NCI-H524 (cell line): ENCODE measurements around the gene HCRTR1.
A peak's percentile ranks its signal among the peaks of the same experiment; 100 is the strongest.

Experiments used
- DNase-seq, 2 experiments: peaks; one replicate each; lab custom pipeline; 2025; lab: John Stamatoyannopoulos, UW

The HCRTR1 gene

DNA sequence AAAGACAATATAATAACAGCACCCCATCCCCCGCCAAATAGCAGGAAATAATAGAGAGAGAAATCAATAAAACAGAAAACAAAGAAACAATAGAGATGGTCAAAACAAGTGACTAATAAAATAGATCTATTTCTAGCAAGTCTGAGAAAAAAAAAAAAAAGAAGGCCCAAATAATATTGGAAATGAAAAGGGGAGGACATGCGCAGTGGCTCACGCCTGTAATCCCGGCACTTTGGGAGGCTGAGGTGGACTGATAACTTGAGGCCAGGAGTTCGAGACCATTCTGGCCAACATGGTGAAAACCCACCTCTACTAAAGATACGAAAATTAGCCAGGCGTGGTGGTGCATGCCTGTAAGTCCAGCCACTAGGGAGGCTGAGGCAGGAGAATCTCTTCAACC lies 18.5 kb upstream of the HCRTR1 start:
- DNase-seq, result no peak

- no peak for DNase-seq
Observed at GRCh38 chr1:31600641-31601040, 16.8 kb upstream of the HCRTR1 start.

GRCh38 chr1:31602081-31602480 lies 15.4 kb upstream of the HCRTR1 start:
- DNase-seq, result no peak

- no peak for DNase-seq
Observed at GRCh38 chr1:31605908-31606427, 11.5 kb upstream of the HCRTR1 start.

GRCh38 chr1:31607360-31607759 lies 10.1 kb upstream of the HCRTR1 start:
- no peak for DNase-seq

GRCh38 chr1:31609514-31610118 lies 7.9 kb upstream of the HCRTR1 start:
- DNase-seq, result no peak

- DNase-seq, result no peak
Observed at GRCh38 chr1:31614414-31615005, 3.0 kb upstream of the HCRTR1 start.

- no peak for DNase-seq
Observed at GRCh38 chr1:31615414-31615813, 2.1 kb upstream of the HCRTR1 start.

GRCh38 chr1:31615939-31616338 lies 1.6 kb upstream of the HCRTR1 start:
- no peak for DNase-seq

GRCh38 chr1:31617916-31618746 lies 642 bp downstream of the HCRTR1 start:
- peak; percentile 32 to 53 for DNase-seq

- no peak for DNase-seq
Observed at GRCh38 chr1:31618916-31619846, 1.7 kb downstream of the HCRTR1 start.

GRCh38 chr1:31620631-31621497 lies 3.4 kb downstream of the HCRTR1 start:
- no peak for DNase-seq

DNA sequence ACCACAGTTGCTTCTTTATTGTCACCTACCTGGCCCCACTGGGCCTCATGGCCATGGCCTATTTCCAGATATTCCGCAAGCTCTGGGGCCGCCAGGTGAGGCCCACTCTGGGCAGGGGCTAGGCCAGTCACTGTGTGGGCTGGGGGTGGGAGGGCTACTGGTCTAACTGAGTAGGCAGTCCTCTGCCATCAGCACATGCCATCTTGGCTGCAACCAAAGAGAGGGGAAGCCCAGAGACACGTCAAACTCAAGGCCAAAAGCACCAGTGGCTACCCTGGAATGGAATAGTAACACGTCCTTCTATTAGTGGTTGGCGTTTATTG lies 4.0 kb downstream of the HCRTR1 start:
- no peak for DNase-seq

DNA sequence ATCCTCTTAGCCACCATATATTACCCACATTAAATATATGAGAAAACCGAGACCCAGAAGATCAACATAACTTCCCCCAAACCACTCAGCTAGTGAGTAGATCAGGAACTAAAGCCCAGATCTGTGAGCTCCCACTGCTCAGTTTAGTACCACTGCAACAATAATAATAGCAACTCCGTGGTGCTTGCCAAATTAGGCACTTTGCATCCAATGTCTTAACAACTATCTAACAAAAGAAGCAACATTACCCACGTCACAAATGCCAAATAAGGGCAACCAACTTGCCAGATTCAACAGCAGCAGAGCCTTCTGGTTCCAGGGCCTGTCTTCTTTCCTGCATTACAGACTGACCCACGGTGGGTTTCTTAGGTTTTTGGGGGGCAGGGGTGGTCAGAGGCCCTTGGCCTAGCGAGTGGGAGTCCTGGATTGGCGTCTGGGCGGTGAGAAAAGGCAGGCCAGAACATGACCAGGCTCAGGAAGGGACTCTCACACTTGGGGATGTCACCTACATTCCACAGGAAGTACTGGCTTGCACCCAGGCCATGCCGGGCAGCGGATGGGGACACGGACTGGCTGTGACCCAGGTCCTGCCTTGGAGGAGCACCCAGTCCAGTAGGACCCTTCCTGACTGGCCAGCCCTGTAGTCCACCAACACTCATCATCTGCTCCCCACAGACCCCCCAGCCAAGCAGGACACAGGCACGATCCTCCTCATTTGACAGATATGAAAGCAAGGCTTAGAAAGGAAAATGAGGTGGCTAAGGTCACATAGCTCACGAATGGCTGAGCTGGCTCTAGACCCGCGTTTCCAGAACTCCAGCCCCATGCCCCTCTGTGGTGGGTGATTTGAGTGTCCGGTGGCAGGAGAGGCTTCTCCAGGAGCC lies 4.6 kb downstream of the HCRTR1 start:
- DNase-seq, result no peak

DNA sequence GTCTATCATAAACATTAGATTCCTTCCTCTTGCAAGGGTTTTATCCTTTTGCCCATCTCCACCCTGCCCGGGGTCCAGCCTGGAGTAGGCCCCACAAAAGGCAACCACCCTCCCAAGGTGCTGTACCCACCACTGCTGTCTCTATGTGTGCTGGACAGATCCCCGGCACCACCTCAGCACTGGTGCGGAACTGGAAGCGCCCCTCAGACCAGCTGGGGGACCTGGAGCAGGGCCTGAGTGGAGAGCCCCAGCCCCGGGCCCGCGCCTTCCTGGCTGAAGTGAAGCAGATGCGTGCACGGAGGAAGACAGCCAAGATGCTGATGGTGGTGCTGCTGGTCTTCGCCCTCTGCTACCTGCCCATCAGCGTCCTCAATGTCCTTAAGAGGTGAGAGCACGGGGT lies 5.9 kb downstream of the HCRTR1 start:
- no peak for DNase-seq

GRCh38 chr1:31624309-31624708 lies 6.8 kb downstream of the HCRTR1 start:
- no peak for DNase-seq

DNA sequence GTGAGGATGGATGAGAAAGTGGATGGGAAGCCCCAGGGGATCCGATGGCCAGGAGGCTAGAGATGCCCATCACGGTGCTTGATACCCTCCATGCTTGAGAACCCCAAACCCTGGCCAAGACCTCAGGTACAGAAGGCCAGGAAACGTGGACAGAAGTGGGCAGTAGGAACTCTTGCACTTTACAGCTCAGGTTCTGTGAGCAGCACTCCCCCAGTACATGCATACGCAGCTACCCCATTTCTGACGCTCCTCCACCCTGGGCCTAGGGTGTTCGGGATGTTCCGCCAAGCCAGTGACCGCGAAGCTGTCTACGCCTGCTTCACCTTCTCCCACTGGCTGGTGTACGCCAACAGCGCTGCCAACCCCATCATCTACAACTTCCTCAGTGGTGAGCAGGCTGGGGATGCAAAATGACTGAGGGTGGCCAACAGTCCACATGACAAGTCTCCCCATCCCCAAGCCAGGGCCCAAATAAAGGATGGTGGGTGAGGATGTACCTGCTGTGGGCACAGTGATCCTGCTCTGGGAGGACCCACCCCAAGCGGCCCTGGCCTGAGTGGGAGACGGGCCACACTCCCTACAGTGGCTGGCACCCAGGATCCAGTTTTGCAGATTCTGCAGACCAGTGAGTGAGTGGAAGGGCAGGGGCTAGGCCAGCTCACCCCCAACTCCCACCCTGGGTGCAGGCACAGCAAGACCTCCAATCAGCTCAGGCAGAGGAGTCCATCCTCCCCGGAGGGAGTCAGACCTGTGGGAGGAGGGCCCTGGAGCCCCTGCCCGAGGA lies 7.4 kb downstream of the HCRTR1 start:
- DNase-seq, result no peak

DNA sequence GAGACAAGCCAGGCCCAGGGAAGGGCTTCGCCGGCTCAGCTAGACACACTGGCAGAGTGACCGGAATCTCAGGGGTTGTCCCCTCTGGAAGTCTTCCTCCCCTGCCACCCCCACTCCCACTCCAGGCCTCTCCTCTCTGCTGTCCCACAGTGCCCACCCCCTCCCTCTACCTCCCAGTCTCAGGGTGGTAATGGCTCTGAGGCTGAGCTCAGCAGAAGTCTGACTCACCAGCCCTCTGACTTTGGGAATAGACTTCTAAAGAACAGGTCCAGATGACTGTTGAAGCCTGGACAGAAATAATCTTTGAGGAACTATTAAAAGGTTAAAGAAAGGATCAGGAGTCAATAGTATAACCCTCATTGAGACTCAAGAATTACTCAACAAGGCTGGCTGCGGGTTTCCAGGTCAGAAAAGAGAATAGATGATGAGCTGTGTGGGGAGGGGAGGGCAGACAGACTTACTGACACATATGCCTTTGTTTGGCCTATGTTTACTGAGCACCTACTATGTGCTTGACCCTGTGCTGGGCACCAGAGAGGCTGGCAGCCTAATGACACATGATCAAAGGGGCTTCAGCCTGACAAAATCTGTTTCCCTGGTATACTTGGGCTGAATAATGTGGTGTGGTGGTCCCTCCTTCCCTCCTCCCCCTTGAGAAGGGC lies 8.2 kb downstream of the HCRTR1 start:
- DNase-seq, result no peak
